ENCODE data around the gene SMPD1. TPM values are rescaled to one million over a fixed set of nuclear protein-coding genes. Genes with fewer than 3 reads are reported as not detected.

Gene SMPD1
- total RNA-seq, 1 experiment from 2014 or later: 2.8 TPM

GRCh38 chr11:6351782-6352382, 38.4 kb upstream of the SMPD1 start:
- H3K4me2 ChIP-seq (ENCODE audit: low read length): no peak overlapping the region
- intact Hi-C loops (cut with micrococcal nuclease): loop anchor here (2.0 to 10.0 kb wide), 2 partner anchors 53 to 537 kb away; no protein-coding TSS in a partner anchor
- H3K27me3 ChIP-seq (ENCODE audit: insufficient read depth, low read length): no peaks in the 10 kb centered on the region
- no peaks in the 10 kb centered on the region for H4K20me1 ChIP-seq (ENCODE audit: insufficient read depth)
- no peak for ATAC-seq
- H3K4me1 ChIP-seq (ENCODE audit: control insufficient read depth in 1 of 2, insufficient read depth in 2 of 2, low read length in 2 of 2): peaks cover 2 to 9% of the 10 kb centered on the region in 2 experiments; a peak in 3 of 4 replicates
- H3K36me3 ChIP-seq (ENCODE audit: control insufficient read depth in 1 of 2, insufficient read depth in 2 of 2, low read length in 2 of 2): no peaks in the 10 kb centered on the region
- no peak overlapping the region for H3K27ac ChIP-seq (ENCODE audit: low read depth, low read length)
- TF ChIP-seq ZFX (IDR thresholded peaks at IDR 0.05) (no peak), MAX (IDR thresholded peaks at IDR 0.05) (no peak), SP1 (IDR thresholded peaks at IDR 0.05; ENCODE audit: low read depth) (no peak), POLR2A (IDR thresholded peaks at IDR 0.05; ENCODE audit: borderline replicate concordance, extremely low read depth, insufficient read depth, insufficient read length) (no peak), ZNF274 (IDR thresholded peaks at IDR 0.05; ENCODE audit: low read depth, low read length) (no peak), FOSL1 (IDR thresholded peaks at IDR 0.05; ENCODE audit: low read depth) (no peak), ELF1 (IDR thresholded peaks at IDR 0.05; ENCODE audit: borderline replicate concordance, low read depth) (no peak), CTCF (IDR thresholded peaks at IDR 0.05 in 2 of 3, conservative IDR thresholded peaks at IDR 0.05 in 1 of 3; ENCODE audit: borderline replicate concordance in 1 of 3, insufficient read depth in 1 of 3, low read depth in 2 of 3, low read length in 2 of 3) (no peak), REST (IDR thresholded peaks at IDR 0.05; ENCODE audit: low read depth) (no peak), RAD21 (IDR thresholded peaks at IDR 0.05; ENCODE audit: low read depth) (no peak), ATF3 (IDR thresholded peaks at IDR 0.05) (no peak), EGR1 (IDR thresholded peaks at IDR 0.05; ENCODE audit: low read depth) (no peak), EZH2 (IDR thresholded peaks at IDR 0.05) (no peak), CBX3 (IDR thresholded peaks at IDR 0.05; ENCODE audit: low read depth) (no peak), YY1 (IDR thresholded peaks at IDR 0.05; ENCODE audit: extremely low read depth, insufficient replicate concordance, low read depth, low read length) (no peak)
- no peak overlapping the region for H2AFZ ChIP-seq (ENCODE audit: low read depth, low read length, poor library complexity, severe bottlenecking)
- no peaks in the 10 kb centered on the region for H3K79me2 ChIP-seq (ENCODE audit: insufficient read depth, low read length)
- H3K9me3 ChIP-seq (ENCODE audit: control insufficient read depth in 1 of 2, insufficient read depth in 1 of 2, low read depth in 1 of 2, low read length in 2 of 2): no peaks in the 10 kb centered on the region
- CTCF ChIA-PET: interaction anchor here (2.2 to 5.1 kb wide), 3 partner anchors 11 to 101 kb away, joined by 7 to 67 read pairs (median 7); no protein-coding TSS in a partner anchor
- H3K9me2 ChIP-seq (ENCODE audit: insufficient read depth): 0 out of 2 replicates have a peak, but pooled peaks cover 3% of the 10 kb centered on the region
- no peak overlapping the region for H3K9ac ChIP-seq (ENCODE audit: low read length)
- RAD21 ChIA-PET (ENCODE audit: low non-redundant PET in 1 of 2, low total read pairs in 2 of 2, uncharacterized antibody in 2 of 2, unreplicated experiment in 2 of 2): no interaction called here
- DNase-seq (ENCODE audit: low read depth, low spot score): no peak
- POLR2A ChIA-PET: no interaction called here
- BruUV-seq (replicated peaks): no TSS peak
- H3K4me3 ChIP-seq (replicated peaks in 1 of 2; ENCODE audit: low read depth in 1 of 2, low read length in 2 of 2): no peak overlapping the region

Data from HCT116 (cell line).